HG03354 (cell line): ENCODE measurements around the gene S100A7A.
"Not testable (repeated sequence)": the region's sequence is repeated elsewhere in the genome, so short reads cannot be mapped to it uniquely, and the experiment has no call there.

ENCODE experiments used
- ATAC-seq: cut with Tn5 transposase; IDR thresholded peaks from one replicate; pipeline ENCODE4 v1.9.1; 2021; ENCODE audit warnings: mild to moderate bottlenecking; ENCODE audit not compliant: unreplicated experiment, poor library complexity, severe bottlenecking

The S100A7A gene

DNA sequence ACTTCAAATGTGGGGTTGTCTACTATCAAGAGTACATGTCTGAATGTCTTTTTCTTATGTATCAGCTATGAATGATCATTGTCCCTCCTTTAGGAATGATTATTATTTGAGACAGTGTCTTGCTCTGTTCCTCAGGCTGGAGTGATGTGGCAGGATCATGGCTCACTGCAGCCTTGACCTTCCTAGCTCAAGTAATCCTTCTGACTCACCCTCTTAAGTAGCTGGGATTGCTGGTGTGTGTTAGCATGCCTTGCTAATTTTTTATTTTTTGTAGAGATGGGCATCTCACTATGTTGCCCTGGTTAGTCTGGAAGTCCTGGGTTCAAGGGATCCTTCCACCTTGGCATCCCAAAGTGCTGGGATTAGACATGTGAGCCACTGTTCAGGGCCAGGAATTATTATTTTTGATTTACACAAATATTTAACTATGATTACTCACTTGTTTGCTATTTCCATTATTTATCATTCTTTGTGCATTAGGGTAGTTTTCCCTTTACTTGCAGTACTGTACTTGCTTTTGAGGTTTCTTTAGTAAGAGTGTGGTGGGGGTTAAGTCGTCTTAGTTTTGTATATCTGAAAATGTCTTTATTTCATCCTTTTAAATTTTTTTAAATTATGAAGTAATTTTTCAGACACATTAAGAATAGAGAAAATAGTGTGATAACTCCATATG lies 31.3 kb downstream of the S100A7A start:
- ATAC-seq, result no peak

DNA sequence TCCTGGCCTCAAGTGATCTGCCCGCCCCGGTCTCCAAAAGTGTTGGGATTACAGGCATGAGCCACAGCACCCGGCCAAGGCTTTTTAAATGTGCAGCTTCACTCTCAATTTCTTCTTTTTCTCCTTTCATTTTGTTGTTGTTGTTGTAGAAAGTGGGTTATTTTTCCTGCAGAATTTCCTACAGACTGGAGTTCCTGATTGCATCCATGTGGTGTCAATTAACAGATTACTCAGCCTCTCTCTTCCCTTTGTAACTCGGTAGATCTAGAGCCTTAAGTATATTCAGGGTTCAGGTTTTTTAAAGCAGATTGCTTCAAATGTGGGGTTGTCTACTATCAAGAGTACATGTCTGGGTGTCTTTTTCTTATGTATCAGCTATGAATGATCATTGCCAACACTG lies 32.5 kb downstream of the S100A7A start:
- ATAC-seq, result not testable (repeated sequence)

DNA sequence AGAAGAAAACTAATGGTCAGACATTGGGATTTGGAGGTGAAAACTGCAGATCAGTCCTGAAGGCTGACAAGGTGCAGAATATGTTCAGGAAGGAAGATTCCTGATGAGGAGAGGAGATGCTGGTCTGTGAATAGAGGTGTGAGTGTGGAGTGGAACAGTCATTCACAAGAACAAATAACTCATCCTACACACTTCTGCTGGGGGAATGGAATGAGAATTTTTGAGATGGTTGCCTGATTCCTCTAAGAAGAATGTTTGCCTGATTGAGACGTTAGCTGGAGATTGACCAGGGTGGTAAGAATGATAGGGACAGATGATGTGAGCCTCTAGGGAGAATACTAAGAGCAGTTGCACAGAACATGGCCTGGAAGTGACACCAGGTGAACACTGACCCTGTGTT lies 40.1 kb downstream of the S100A7A start:
- no peak for ATAC-seq

- ATAC-seq, result no peak
Measured at GRCh38 chr1:153459655-153460054, 43.3 kb downstream of the S100A7A start.

DNA sequence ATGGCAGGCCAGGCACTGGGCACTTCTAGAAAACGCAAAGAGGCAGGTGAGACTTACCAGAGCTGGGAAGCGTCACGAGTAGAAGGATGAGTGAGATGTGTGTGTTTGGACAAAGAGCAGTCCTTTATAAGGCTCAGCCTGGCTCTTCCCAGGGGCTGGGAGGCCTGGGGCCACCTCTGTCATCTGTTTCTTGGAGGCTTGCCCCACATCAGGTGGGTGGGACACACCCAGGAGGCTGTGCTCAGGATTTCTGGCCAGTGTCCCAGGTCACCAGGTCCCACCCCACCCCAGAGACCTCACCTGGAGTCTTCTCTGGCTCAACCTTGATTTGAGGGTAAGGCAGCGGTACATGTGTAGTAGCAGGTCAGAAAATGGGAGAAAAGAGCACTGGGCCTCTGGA lies 44.2 kb downstream of the S100A7A start, which contains the start of gene S100A7:
Gene S100A7, minus strand, starts transcription at position 101 of the 400 bp plus-strand sequence. CDS start 1,638 bp downstream, outside the sequence.
- ATAC-seq, result no peak

DNA sequence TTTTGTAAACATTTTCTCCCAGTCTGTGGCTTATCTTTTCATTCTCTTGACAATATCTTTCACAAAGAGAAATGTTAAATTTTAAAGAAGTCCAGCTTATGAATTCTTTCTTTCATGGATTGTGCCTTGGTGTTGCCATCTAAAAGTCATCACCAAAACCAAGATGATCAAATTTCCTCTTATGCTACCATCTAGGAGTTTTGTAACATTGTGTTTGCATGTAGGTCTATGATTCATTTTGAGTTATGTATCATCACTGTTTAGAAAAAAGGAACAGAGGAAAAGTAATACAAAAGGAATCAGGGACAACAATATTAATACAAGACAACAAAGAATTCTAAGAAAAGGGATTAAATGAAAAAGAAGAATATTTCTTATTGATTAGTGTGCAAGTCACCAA lies 46.4 kb downstream of the S100A7A start:
- ATAC-seq, result not testable (repeated sequence)

DNA sequence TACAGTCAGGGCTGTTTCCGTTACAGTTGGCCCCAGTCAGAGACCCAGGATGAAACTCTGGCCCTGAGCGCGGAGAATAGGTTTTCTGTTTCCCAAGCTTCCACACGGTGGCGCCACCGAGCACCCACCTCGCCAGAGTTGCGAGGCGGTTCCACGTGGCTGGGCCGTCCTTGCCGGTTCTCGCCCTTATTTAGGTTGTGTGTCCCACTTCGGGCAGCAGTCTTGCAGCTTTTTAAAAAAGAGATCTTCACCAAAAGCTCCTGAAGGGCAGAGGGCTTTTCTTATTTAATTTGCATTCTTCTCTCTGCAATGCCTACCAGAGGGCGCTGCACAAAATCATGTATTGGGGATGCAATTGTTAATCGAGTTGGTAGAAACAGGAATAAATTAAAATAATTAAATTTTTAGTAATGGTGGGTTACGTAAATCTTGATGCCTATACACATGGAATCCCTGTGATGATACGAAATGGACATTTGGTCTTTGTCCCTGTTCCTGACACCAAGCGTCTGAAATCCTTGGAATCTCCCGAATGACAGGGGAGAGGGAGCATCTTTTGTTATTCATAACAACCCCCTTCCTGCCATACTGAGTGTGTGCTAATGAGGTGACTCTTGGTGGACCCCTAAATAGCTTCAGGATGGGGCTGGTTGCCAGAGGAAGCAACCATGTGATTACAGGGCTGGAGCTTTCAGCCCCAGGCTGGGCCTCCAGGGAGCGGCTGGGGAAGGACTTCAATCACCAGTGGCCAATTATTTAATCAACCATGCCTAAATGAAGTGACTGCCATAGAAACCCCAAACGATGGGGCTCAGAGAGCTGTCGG lies 49.7 kb downstream of the S100A7A start:
- ATAC-seq, result no peak

GRCh38 chr1:153466908-153467307 lies 50.6 kb downstream of the S100A7A start:
- no peak for ATAC-seq

DNA sequence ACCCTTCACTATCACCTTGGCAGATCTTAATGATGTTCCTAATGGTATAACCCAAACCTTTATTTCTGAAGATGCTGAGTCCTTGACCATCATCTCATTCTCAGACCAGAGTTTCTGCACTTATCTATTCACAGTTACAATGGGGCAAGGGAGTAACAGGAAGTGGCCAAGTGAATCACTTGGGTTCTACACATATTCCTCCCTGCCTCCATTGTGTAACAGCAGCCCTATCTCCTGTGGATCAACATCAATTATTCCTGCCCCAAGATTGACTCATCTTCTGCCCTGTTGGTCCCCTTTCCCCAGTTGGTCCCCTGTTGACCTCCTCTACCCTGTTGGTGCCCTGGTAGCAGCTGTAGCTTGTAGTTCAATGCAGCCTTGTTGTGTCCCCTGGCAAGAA lies 54.4 kb downstream of the S100A7A start:
- no peak for ATAC-seq
